ENCODE results near the gene BGN. TPM values are rescaled to one million over a fixed set of nuclear protein-coding genes. Genes with fewer than 3 reads are reported as not detected.

BGN gene
- total RNA-seq, 1 experiment from 2014 or later: 0.37 TPM

DNA sequence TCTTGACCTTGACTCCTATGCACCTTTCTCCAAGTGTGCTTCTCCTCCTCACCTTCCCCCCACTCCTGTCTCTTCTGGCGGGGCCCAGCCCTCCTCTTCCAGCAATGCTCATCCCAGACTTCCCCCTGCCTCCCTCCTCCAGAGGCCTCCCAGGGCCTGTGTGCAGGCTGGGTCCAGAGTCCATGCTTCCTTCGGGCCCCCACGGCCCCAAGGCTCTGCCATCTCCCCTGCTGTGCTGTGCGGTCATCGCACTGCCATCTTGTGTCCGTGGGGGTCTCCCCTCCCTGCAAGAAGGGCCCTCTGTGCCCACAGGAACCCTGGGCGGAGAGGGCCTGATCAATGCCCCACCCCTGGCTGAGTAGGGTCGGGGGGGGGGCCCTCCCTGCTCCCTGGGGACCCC lies 49.9 kb downstream of the BGN start:
- H3K4me3 ChIP-seq (replicated peaks in 1 of 2; ENCODE audit: low read depth in 1 of 2, low read length in 2 of 2): no peak overlapping the region
- H3K27me3 ChIP-seq (ENCODE audit: insufficient read depth, low read length): no peaks in the 10 kb centered on the region
- ATAC-seq (no peak), DNase-seq (ENCODE audit: low read depth, low spot score) (no peak)
- H4K20me1 ChIP-seq (ENCODE audit: insufficient read depth): no peaks in the 10 kb centered on the region
- H3K4me1 ChIP-seq (ENCODE audit: control insufficient read depth in 1 of 2, insufficient read depth in 2 of 2, low read length in 2 of 2): peaks cover 0 to 3% of the 10 kb centered on the region in 2 experiments; a peak in 1 of 4 replicates
- H2AFZ ChIP-seq (ENCODE audit: low read depth, low read length, poor library complexity, severe bottlenecking): no peak overlapping the region
- no peak overlapping the region for H3K27ac ChIP-seq (ENCODE audit: low read depth, low read length)
- BruUV-seq (replicated peaks): no TSS peak
- H3K4me2 ChIP-seq (ENCODE audit: low read length): no peak overlapping the region
- intact Hi-C loops (cut with micrococcal nuclease): no loop called here
- no peak overlapping the region for H3K9ac ChIP-seq (ENCODE audit: low read length)
- no peaks in the 10 kb centered on the region for H3K9me2 ChIP-seq (ENCODE audit: insufficient read depth)
- RAD21 ChIA-PET (ENCODE audit: low non-redundant PET in 1 of 2, low total read pairs in 2 of 2, uncharacterized antibody in 2 of 2, unreplicated experiment in 2 of 2): no interaction called here
- no peaks in the 10 kb centered on the region for H3K9me3 ChIP-seq (ENCODE audit: control insufficient read depth in 1 of 2, insufficient read depth in 1 of 2, low read depth in 1 of 2, low read length in 2 of 2)
- H3K79me2 ChIP-seq (ENCODE audit: insufficient read depth, low read length): no peaks in the 10 kb centered on the region
- POLR2A ChIA-PET: no interaction called here
- no peaks in the 10 kb centered on the region for H3K36me3 ChIP-seq (ENCODE audit: control insufficient read depth in 1 of 2, insufficient read depth in 2 of 2, low read length in 2 of 2)
- CTCF ChIA-PET: no interaction called here
- TF ChIP-seq EZH2 (IDR thresholded peaks at IDR 0.05) (no peak), CEBPB (IDR thresholded peaks at IDR 0.05; ENCODE audit: low read depth) (no peak), ZFX (IDR thresholded peaks at IDR 0.05) (no peak), POLR2A (IDR thresholded peaks at IDR 0.05; ENCODE audit: borderline replicate concordance, extremely low read depth, insufficient read depth, insufficient read length) (no peak), SP1 (IDR thresholded peaks at IDR 0.05; ENCODE audit: low read depth) (no peak), REST (IDR thresholded peaks at IDR 0.05; ENCODE audit: low read depth) (no peak), YY1 (IDR thresholded peaks at IDR 0.05; ENCODE audit: extremely low read depth, insufficient replicate concordance, low read depth, low read length) (no peak), JUND (IDR thresholded peaks at IDR 0.05) (no peak), ZNF274 (IDR thresholded peaks at IDR 0.05; ENCODE audit: low read depth, low read length) (no peak), CTCF (IDR thresholded peaks at IDR 0.05 in 2 of 3, conservative IDR thresholded peaks at IDR 0.05 in 1 of 3; ENCODE audit: borderline replicate concordance in 1 of 3, insufficient read depth in 1 of 3, low read depth in 2 of 3, low read length in 2 of 3) (no peak), RAD21 (IDR thresholded peaks at IDR 0.05; ENCODE audit: low read depth) (no peak), SRF (IDR thresholded peaks at IDR 0.05; ENCODE audit: low read depth) (no peak), ATF3 (IDR thresholded peaks at IDR 0.05) (no peak), EGR1 (IDR thresholded peaks at IDR 0.05; ENCODE audit: low read depth) (no peak), SIN3A (IDR thresholded peaks at IDR 0.05; ENCODE audit: low read depth) (no peak), CBX3 (IDR thresholded peaks at IDR 0.05; ENCODE audit: low read depth) (no peak), EZH2phosphoT487 (IDR thresholded peaks at IDR 0.05; ENCODE audit: borderline replicate concordance) (no peak), ELF1 (IDR thresholded peaks at IDR 0.05; ENCODE audit: borderline replicate concordance, low read depth) (no peak)
- TF ChIP-seq, protein P1, sequence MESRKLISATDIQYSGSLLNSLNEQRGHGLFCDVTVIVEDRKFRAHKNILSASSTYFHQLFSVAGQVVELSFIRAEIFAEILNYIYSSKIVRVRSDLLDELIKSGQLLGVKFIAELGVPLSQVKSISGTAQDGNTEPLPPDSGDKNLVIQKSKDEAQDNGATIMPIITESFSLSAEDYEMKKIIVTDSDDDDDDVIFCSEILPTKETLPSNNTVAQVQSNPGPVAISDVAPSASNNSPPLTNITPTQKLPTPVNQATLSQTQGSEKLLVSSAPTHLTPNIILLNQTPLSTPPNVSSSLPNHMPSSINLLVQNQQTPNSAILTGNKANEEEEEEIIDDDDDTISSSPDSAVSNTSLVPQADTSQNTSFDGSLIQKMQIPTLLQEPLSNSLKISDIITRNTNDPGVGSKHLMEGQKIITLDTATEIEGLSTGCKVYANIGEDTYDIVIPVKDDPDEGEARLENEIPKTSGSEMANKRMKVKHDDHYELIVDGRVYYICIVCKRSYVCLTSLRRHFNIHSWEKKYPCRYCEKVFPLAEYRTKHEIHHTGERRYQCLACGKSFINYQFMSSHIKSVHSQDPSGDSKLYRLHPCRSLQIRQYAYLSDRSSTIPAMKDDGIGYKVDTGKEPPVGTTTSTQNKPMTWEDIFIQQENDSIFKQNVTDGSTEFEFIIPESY (IDR thresholded peaks at IDR 0.05; ENCODE audit: extremely low read depth, insufficient replicate concordance, low read length): no peak
- TF ChIP-seq, protein P2, sequence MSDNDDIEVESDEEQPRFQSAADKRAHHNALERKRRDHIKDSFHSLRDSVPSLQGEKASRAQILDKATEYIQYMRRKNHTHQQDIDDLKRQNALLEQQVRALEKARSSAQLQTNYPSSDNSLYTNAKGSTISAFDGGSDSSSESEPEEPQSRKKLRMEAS (IDR thresholded peaks at IDR 0.05): no peak

Measured in HCT116 (cell line).